Hematopoietic multipotent progenitor cell (in vitro differentiated cells): ENCODE data around the gene AKAIN1. TPM values are rescaled to one million over a fixed set of nuclear protein-coding genes. Genes with fewer than 3 reads are reported as not detected.

Experiments
- DNase-seq, 3 donors: peaks; one replicate each; pipeline ENCODE4 v3.0.0-alpha.2; 2011 to 2015; ENCODE audit warnings: low read depth in 2 of 3, low spot score in 2 of 3
- total RNA-seq: library from RNA; depleted of rRNA; stranded (reverse); fragments of >200 nt; gene quantifications from one replicate; pipeline ENCODE4 v1.2.3, GENCODE V29; 2012

The AKAIN1 gene, protein sequence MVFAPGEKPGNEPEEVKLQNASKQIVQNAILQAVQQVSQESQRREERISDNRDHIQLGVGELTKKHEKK
- not detected for total RNA-seq

DNA sequence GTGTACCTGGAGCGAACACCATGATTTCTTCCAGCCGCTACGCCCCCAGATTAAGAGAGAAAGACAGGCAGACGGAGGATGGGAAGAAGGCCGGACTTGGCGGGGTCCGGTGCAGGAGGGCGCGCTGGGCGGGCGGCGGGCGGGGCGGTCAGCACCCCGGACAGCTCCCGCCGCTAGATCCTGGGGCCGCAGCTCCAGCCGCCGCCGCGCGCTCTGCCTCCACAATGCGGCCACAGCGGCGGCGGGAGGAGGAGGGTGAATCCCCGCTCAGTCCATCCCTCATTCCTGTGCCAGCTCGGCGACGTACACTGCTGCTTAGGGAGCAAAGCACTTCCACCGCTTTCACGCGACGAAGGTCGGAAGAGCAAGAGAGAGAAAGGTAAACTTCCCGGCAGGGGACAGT, at the start of gene AKAIN1:
TSS of gene AKAIN1 (minus strand) at position 226 of the 403 bp plus-strand sequence. CDS start at position 22, 204 bp downstream.
- DNase-seq, result peak in 2 of 3 donors; percentile 25 to 44

DNA sequence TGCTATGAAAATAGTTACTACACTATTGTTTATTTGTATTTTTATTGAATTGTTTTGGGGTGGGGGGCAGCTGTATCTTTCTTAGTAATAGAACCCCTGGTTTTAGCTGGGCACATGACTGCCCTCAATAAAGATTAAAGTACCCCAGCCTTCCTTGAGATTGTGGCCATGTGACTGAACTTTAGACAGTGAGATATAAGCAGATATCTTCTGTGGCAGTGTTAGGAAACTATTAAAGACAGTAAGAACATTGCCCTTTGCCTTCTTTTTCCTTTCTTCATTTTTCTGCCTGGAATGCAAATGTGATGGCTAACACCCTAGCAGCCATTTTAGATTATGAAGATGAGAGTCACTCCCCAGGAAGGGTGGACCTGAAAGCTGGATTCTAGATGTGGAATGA, 47.9 kb upstream of the AKAIN1 start:
- no peak for DNase-seq

GRCh38 chr18:5239447-5239846, 42.4 kb upstream of the AKAIN1 start:
- DNase-seq, result no peak

GRCh38 chr18:5238371-5238976, 41.4 kb upstream of the AKAIN1 start:
- DNase-seq, result peak; percentile 35 to 76 (median 52)

DNA sequence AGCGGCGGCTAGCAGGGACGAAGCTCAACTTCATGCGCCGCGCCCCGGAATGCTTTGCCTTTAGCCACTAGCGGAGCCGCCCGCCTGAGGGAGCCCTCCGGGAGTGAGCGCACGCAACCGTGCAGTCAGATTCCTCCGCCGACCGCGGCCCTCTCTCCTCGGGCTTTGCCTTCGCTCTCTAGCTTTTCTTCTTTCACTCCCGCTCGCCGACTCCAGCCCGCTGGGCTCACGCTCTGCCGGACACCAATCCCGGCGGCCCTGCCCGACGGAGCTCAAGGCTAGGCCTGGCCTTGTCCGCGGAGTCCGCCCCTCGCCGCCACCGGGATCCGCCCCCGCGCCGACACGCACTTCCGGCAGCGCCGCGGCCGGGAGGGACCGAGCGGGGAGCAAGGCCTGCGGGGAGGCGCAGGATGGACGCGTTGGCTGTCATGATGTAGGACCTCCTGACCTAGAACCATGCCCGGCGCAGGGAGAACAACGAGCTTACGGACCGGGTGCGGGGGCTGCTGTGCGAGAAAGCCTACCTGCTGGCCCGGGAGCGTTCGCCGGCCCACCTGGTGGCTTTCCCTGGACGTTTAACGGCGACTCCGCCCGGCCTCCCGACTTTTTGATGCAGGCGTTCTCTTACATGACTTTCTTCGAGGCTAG, 40.8 kb upstream of the AKAIN1 start:
- peak; percentile 87 to 93 (median 90) for DNase-seq

- peak in 1 of 3 donors; percentile 5 for DNase-seq
These were observed 40.1 kb upstream of the AKAIN1 start for GRCh38 chr18:5237083-5237722.

- DNase-seq, result no peak
These were observed 17.7 kb upstream of the AKAIN1 start for GRCh38 chr18:5214583-5215351.

- no peak for DNase-seq
These were observed 10.6 kb upstream of the AKAIN1 start for GRCh38 chr18:5207471-5208150.

DNA sequence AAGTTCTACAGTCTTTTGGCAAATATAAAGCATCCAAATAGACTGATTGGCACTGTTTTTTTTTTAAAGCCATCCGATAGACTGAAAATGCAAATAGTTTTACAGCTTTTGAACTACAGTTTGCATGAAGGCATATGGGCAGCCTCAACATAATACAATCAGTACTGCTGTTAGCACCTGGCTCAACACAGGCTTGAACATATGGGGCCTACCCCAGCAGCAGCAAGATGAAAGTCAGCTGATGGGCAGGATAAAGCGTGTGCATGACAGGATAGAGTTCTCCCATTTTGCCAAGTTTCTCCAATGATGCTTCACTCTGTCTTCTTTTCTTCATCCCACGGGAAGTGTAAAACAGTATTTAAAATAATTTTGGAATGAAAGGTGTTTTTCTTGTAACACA, 1.3 kb upstream of the AKAIN1 start:
- no peak for DNase-seq

DNA sequence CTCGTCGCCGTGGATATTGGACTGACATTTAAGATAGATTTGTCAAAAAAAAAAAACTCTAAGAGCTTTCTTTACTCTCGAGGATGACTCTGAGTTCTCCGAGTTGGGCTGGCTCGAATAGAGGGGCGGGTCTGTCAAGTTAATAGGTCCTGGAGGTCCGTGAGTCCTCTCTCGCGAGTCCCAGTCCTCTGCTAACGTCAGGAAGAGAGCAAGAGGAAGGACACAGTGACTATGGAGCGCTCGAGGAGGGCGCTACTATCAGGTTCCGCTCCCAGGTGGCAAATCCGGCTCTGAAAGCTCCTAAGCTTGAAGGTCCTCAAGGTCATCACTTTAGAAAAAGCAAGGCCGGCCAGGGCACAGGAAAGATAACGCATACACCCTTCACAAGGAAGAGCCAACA, 404 bp upstream of the AKAIN1 start:
- no peak for DNase-seq

GRCh38 chr18:5196253-5197031, 615 bp downstream of the AKAIN1 start:
- no peak for DNase-seq

GRCh38 chr18:5195656-5196055, 1.4 kb downstream of the AKAIN1 start:
- DNase-seq, result no peak

DNA sequence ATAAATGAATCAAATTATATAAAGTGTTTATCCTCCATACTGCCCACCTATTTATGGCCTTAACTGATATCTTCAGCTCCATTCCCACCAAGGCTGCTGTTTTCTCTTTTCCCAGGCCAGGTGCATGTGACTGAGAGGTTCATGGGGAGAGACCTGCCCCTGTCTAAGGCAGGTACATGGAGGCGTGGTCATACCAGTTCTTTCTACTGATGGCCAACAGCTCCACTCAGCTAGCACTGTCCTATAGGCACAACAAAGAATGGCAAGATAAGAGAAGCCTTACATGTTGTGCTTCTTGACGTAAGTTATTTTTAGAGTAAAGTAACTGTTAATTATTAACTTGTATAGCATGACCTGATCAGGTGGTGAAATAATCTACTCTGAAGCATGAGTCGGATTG, 16.8 kb downstream of the AKAIN1 start:
- no peak for DNase-seq

- no peak for DNase-seq
These were observed 18.5 kb downstream of the AKAIN1 start for GRCh38 chr18:5178519-5178918.

- DNase-seq, result peak in 1 of 3 donors; percentile 28
These were observed 21.7 kb downstream of the AKAIN1 start for GRCh38 chr18:5175378-5175777.

DNA sequence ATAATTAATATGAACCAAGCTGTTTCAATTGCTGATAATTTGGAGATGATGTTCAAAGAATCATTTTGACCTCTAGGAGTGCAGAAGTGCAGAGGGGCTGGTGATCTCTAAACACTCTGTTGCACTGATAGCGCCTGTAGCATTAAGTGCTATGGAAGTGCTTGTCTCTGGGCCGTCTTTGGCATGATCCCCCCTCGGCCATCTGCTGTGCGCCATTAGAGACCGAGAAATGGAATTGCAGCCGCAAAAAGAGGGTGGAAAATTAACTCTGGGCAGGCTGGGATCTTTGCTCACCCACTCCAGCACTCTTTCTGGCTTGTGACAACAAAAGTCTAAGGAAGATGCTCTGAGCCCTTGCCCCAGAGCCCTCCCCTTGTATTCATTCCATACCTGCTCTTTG, 23.4 kb downstream of the AKAIN1 start:
- no peak for DNase-seq

DNA sequence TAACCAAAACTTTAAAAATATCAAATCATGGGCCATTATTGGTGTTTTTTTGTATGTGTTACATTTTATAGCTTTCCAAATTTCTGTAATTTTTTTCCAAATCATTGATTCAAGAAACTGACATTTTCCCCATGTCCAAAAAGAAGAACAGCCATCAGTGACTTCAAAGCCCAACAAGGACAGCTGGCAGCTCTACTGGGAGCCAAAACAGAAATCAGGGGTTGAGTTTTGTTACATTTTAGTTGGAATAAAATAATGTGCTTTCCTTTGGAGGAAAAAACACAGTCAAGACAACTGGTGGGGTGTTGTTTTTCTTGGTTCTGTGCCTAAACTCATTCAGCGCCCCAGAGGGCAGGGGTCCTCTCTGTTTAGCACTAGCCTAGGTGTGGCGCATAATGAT, 23.8 kb downstream of the AKAIN1 start:
- DNase-seq, result no peak

DNA sequence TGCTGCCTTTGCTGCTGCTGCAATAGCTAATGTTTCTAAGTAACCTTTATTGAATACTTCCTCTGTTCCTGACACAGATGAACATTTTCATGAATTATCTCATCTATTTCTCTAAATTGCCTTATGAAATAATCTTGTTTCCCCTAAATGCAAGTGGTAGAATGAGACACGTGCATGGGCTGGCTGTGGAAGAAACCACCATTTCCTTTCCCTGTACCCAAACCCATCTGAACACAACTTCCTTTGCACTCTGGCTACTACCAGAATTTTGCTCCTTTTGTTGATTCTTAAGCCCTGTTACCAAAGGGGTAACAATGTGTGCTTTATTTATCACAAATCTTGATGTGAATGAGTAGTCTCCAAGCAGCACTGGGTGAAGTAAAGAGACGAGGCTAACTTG, 29.2 kb downstream of the AKAIN1 start:
- peak in 2 of 3 donors; percentile 34 to 82 for DNase-seq

DNA sequence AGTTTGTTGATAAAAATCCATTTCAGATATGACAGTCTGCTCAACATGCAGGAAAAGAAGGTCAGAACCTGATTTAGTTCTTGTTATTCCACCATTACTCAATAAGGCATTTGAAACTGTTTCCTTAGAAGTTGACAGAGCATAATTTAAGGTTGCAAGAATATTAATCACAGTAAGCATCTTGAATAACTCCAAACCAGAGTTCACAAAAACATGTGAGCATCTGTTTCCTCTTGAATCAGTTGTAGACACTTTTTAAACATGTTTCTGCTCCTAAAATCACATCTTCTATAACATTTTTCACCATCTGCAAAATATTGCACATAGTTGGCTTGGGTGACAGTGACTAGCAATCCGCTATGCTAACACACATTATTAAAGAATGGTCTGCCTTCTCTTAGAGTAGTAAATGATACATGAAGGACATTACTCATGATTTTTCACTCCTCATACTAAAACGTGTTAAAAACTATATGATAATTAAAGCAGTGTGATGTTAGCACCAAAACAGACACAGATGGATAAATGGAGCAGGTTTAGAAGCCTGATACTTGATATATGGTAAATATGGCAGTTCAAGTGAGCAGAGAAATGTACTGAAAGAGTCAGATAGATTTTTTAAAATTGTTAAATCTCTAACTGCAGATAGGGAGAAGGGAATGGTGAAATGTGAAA, 30.3 kb downstream of the AKAIN1 start:
- DNase-seq, result peak in 2 of 3 donors; percentile 59 to 90
